Activated CD4-positive, alpha-beta T cell treated with anti-CD3 and anti-CD28 coated beads, Interleukin-2, amount 10 ng/mL, durations not matched to agents 24 days and 14 days (primary cell): ENCODE data around the gene HLA-DQA1. TPM values are rescaled to one million over a fixed set of nuclear protein-coding genes. Genes with fewer than 3 reads are reported as not detected.
"Not testable (repeated sequence)": the region's sequence is repeated elsewhere in the genome, so short reads cannot be mapped to it uniquely, and the experiment has no call there.

Experiments used
- DNase-seq: peaks from one replicate; pipeline ENCODE4 v3.0.0; 2022
- H3K27ac Mint-ChIP-seq: one replicate; pipeline ENCODE4 v1.8.0; 2022; ENCODE audit warnings: mild to moderate bottlenecking, mixed read lengths
- H3K27me3 Mint-ChIP-seq: one replicate; pipeline ENCODE4 v1.8.0; 2022; ENCODE audit warnings: mixed read lengths
- H3K36me3 Mint-ChIP-seq: one replicate; pipeline ENCODE4 v1.8.0; 2022; ENCODE audit warnings: low read depth, mild to moderate bottlenecking, mixed read lengths
- H3K4me1 Mint-ChIP-seq: one replicate; pipeline ENCODE4 v1.8.0; 2021; ENCODE audit warnings: mixed read lengths
- H3K4me3 Mint-ChIP-seq: one replicate; pipeline ENCODE4 v1.8.0; 2022; ENCODE audit warnings: mild to moderate bottlenecking, moderate library complexity, mixed read lengths
- H3K9me3 Mint-ChIP-seq: one replicate; pipeline ENCODE4 v1.8.0; 2021; ENCODE audit warnings: mixed read lengths
- intact Hi-C: fragments of 100-400 bp; cut with micrococcal nuclease; formaldehyde crosslinking; loops from one replicate; pipeline ENCODE4 v1.15.1; 2023
- total RNA-seq: library from RNA; stranded (reverse); gene quantifications from 2 replicates; pipeline ENCODE4 v1.2.3, GENCODE V29; 2022

Gene HLA-DQA1
- total RNA-seq, 1 donor from 2014 or later = 3.6 TPM

- Mint-ChIP-seq H3K36me3 (peaks cover 3% of the 10 kb centered on the region), H3K4me1 (peaks cover 33% of the 10 kb centered on the region), H3K27me3 (peaks cover 4% of the 10 kb centered on the region), H3K9me3 (no peaks in the 10 kb centered on the region), H3K4me3 (peak overlapping the region; percentile 16), H3K27ac (peak overlapping the region; percentile 52)
- intact Hi-C loops = loop anchor here (2.0 kb wide), 1 partner anchor 31 kb away; no protein-coding TSS in a partner anchor
- peak; percentile 86 for DNase-seq
These were observed 9.4 kb upstream of the HLA-DQA1 start for GRCh38 chr6:32627831-32628230.

GRCh38 chr6:32629793-32630192, 7.4 kb upstream of the HLA-DQA1 start:
- H3K4me1 Mint-ChIP-seq = peaks cover 25% of the 10 kb centered on the region
- H3K27ac Mint-ChIP-seq, intact Hi-C loops, H3K9me3 Mint-ChIP-seq, DNase-seq, H3K4me3 Mint-ChIP-seq, H3K36me3 Mint-ChIP-seq, H3K27me3 Mint-ChIP-seq: not testable (repeated sequence)

GRCh38 chr6:32635526-32636123, 1.6 kb upstream of the HLA-DQA1 start:
- intact Hi-C loops = no loop called here
- H3K4me1 Mint-ChIP-seq = peaks cover 20% of the 10 kb centered on the region
- no peak overlapping the region for H3K4me3 Mint-ChIP-seq

GRCh38 chr6:32637883-32638282, 677 bp downstream of the HLA-DQA1 start:
- intact Hi-C loops = no loop called here
- Mint-ChIP-seq H3K27ac (no peak overlapping the region), H3K36me3 (no peaks in the 10 kb centered on the region), H3K9me3 (peaks cover 4% of the 10 kb centered on the region), H3K27me3 (peaks cover 34% of the 10 kb centered on the region), H3K4me3 (peak overlapping the region; percentile 21), H3K4me1 (peaks cover 26% of the 10 kb centered on the region)
- DNase-seq = no peak

More at GRCh38 chr6:32635526-32636123, 1.6 kb upstream of the HLA-DQA1 start:
- Mint-ChIP-seq H3K27me3 (peaks cover 37% of the 10 kb centered on the region), H3K36me3 (no peaks in the 10 kb centered on the region), H3K27ac (no peak overlapping the region), H3K9me3 (peaks cover 4% of the 10 kb centered on the region)
- no peak for DNase-seq

- H3K4me3 Mint-ChIP-seq = no peak overlapping the region
- H3K9me3 Mint-ChIP-seq = peaks cover 2% of the 10 kb centered on the region
- no peak overlapping the region for H3K27ac Mint-ChIP-seq
These were observed 1.5 kb downstream of the HLA-DQA1 start for GRCh38 chr6:32638532-32639219.

GRCh38 chr6:32639440-32640394, 2.5 kb downstream of the HLA-DQA1 start:
- H3K9me3 Mint-ChIP-seq = no peaks in the 10 kb centered on the region

More at GRCh38 chr6:32638532-32639219, 1.5 kb downstream of the HLA-DQA1 start:
- H3K36me3 Mint-ChIP-seq = no peaks in the 10 kb centered on the region
- DNase-seq = no peak
- peaks cover 25% of the 10 kb centered on the region for H3K4me1 Mint-ChIP-seq
- intact Hi-C loops = no loop called here
- peaks cover 34% of the 10 kb centered on the region for H3K27me3 Mint-ChIP-seq

GRCh38 chr6:32641122-32641521, 3.9 kb downstream of the HLA-DQA1 start:
- Mint-ChIP-seq H3K4me3 (no peak overlapping the region), H3K27ac (no peak overlapping the region), H3K36me3 (peaks cover 2% of the 10 kb centered on the region), H3K4me1 (peaks cover 21% of the 10 kb centered on the region), H3K9me3 (no peaks in the 10 kb centered on the region), H3K27me3 (peaks cover 23% of the 10 kb centered on the region)
- intact Hi-C loops = no loop called here
- DNase-seq = no peak

More at GRCh38 chr6:32639440-32640394, 2.5 kb downstream of the HLA-DQA1 start:
- Mint-ChIP-seq H3K4me1 (peaks cover 21% of the 10 kb centered on the region), H3K36me3 (no peaks in the 10 kb centered on the region), H3K27ac (no peak overlapping the region), H3K27me3 (peaks cover 31% of the 10 kb centered on the region), H3K4me3 (no peak overlapping the region)
- no peak for DNase-seq
- intact Hi-C loops = no loop called here

- H3K9me3 Mint-ChIP-seq, H3K27ac Mint-ChIP-seq, H3K4me3 Mint-ChIP-seq, H3K36me3 Mint-ChIP-seq, intact Hi-C loops, DNase-seq: not testable (repeated sequence)
- peaks cover 20% of the 10 kb centered on the region for H3K27me3 Mint-ChIP-seq
- peaks cover 20% of the 10 kb centered on the region for H3K4me1 Mint-ChIP-seq
These were observed 4.8 kb downstream of the HLA-DQA1 start for GRCh38 chr6:32641785-32642719.

- H3K27me3 Mint-ChIP-seq = peaks cover 24% of the 10 kb centered on the region
- H3K36me3 Mint-ChIP-seq = peaks cover 2% of the 10 kb centered on the region
- intact Hi-C loops = no loop called here
- H3K4me1 Mint-ChIP-seq = peaks cover 17% of the 10 kb centered on the region
- DNase-seq = no peak
- H3K27ac Mint-ChIP-seq = no peak overlapping the region
- no peak overlapping the region for H3K4me3 Mint-ChIP-seq
- H3K9me3 Mint-ChIP-seq = no peaks in the 10 kb centered on the region
These were observed 5.5 kb downstream of the HLA-DQA1 start for GRCh38 chr6:32642720-32643106.

GRCh38 chr6:32643904-32644303, 6.7 kb downstream of the HLA-DQA1 start:
- H3K27me3 Mint-ChIP-seq = peaks cover 29% of the 10 kb centered on the region
- H3K27ac Mint-ChIP-seq = no peak overlapping the region
- peaks cover 2% of the 10 kb centered on the region for H3K36me3 Mint-ChIP-seq
- no peaks in the 10 kb centered on the region for H3K9me3 Mint-ChIP-seq
- intact Hi-C loops = no loop called here
- H3K4me1 Mint-ChIP-seq = peaks cover 17% of the 10 kb centered on the region
- no peak overlapping the region for H3K4me3 Mint-ChIP-seq
- no peak for DNase-seq

- H3K4me1 Mint-ChIP-seq = peaks cover 13% of the 10 kb centered on the region
- H3K4me3 Mint-ChIP-seq = no peak overlapping the region
- H3K36me3 Mint-ChIP-seq = peaks cover 2% of the 10 kb centered on the region
- no peak overlapping the region for H3K27ac Mint-ChIP-seq
- intact Hi-C loops = no loop called here
- no peak for DNase-seq
- no peaks in the 10 kb centered on the region for H3K9me3 Mint-ChIP-seq
- H3K27me3 Mint-ChIP-seq = peaks cover 29% of the 10 kb centered on the region
These were observed 8.0 kb downstream of the HLA-DQA1 start for GRCh38 chr6:32645047-32645703.

GRCh38 chr6:32655203-32655710, 18.1 kb downstream of the HLA-DQA1 start:
- Mint-ChIP-seq H3K4me1 (peaks cover 15% of the 10 kb centered on the region), H3K9me3 (no peaks in the 10 kb centered on the region), H3K4me3 (no peak overlapping the region), H3K27ac (no peak overlapping the region), H3K27me3 (peaks cover 7% of the 10 kb centered on the region), H3K36me3 (no peaks in the 10 kb centered on the region)
- no peak for DNase-seq
- intact Hi-C loops = no loop called here
